ENCODE results near the gene SORBS2. TPM values are rescaled to one million over a fixed set of nuclear protein-coding genes. Genes with fewer than 3 reads are reported as not detected.

The SORBS2 gene
- total and polyA plus RNA-seq, 4 donors, result 11.2 to 70.4 (median 26.4) TPM

- H3K36me3 ChIP-seq (ENCODE audit: control insufficient read depth in 4 of 4, insufficient read depth in 4 of 4, low read length in 4 of 4), result peaks cover 0 to 19% (median under 1%) of the 10 kb centered on the region in 4 donors
- DNase-seq (peak in 2 of 3 donors; percentile 80 to 87), ATAC-seq (ENCODE audit: insufficient read depth, low FRiP score) (no peak)
- H3K9me3 ChIP-seq (ENCODE audit: control insufficient read depth in 4 of 4, insufficient read depth in 3 of 4, low read length in 3 of 4), result no peaks in the 10 kb centered on the region
- H3K4me1 ChIP-seq (ENCODE audit: control insufficient read depth in 5 of 5, insufficient read depth in 5 of 5, low read length in 5 of 5), result peaks cover 0 to 22% (median 3%) of the 10 kb centered on the region in 5 donors
- H3K9ac ChIP-seq (ENCODE audit: insufficient read depth in 1 of 2, low read length in 2 of 2), result no peak overlapping the region
- no peak overlapping the region for H3K27ac ChIP-seq (ENCODE audit: low read depth in 1 of 2, low read length in 1 of 2)
- WGBS, 2 donors, result 53 to 61% methylated on average over 4 of the region's 4 CpGs
- H3K27me3 ChIP-seq (ENCODE audit: control insufficient read depth in 3 of 3, insufficient read depth in 3 of 3, low read length in 2 of 3), result no peaks in the 10 kb centered on the region
- no peak overlapping the region for H3K4me3 ChIP-seq
- peak; percentile 7 for TF ChIP-seq CTCF (IDR thresholded peaks at IDR 0.05; ENCODE audit: control extremely low read depth, extremely low read depth)
These were observed 171.0 kb downstream of the SORBS2 start for GRCh38 chr4:185640811-185641675.

- H3K36me3 ChIP-seq (ENCODE audit: control insufficient read depth in 4 of 4, insufficient read depth in 4 of 4, low read length in 4 of 4), result peaks cover 0 to 9% (median 1%) of the 10 kb centered on the region in 4 donors
- ATAC-seq (ENCODE audit: insufficient read depth, low FRiP score), result no peak
- no peak for TF ChIP-seq CTCF (IDR thresholded peaks at IDR 0.05; ENCODE audit: control extremely low read depth, extremely low read depth)
- DNase-seq, result peak in 1 of 3 donors; percentile 18
- H3K27ac ChIP-seq (ENCODE audit: low read depth in 1 of 2, low read length in 1 of 2), result no peak overlapping the region
- peaks cover 0 to 22% (median 7%) of the 10 kb centered on the region in 5 donors for H3K4me1 ChIP-seq (ENCODE audit: control insufficient read depth in 5 of 5, insufficient read depth in 5 of 5, low read length in 5 of 5)
- 32 to 61% methylated on average over 41 of the region's 41 CpGs for WGBS, 2 donors
- H3K9ac ChIP-seq (ENCODE audit: insufficient read depth in 1 of 2, low read length in 2 of 2), result no peak overlapping the region
- H3K9me3 ChIP-seq (ENCODE audit: control insufficient read depth in 4 of 4, insufficient read depth in 3 of 4, low read length in 3 of 4), result peaks cover 0 to 2% (median 0%) of the 10 kb centered on the region in 4 donors
- no peaks in the 10 kb centered on the region for H3K27me3 ChIP-seq (ENCODE audit: control insufficient read depth in 3 of 3, insufficient read depth in 3 of 3, low read length in 2 of 3)
- H3K4me3 ChIP-seq, result no peak overlapping the region
These were observed 173.3 kb downstream of the SORBS2 start for GRCh38 chr4:185638548-185639301.

GRCh38 chr4:185638093-185638492 is 173.9 kb downstream of the SORBS2 start:
- DNase-seq, result no peak
- WGBS, 2 donors, result 36 to 73% methylated on average over 15 of the region's 15 CpGs
- Histone ChIP-seq H3K4me3 (no peak overlapping the region), H3K9me3 (ENCODE audit: control insufficient read depth in 4 of 4, insufficient read depth in 3 of 4, low read length in 3 of 4) (peaks cover 0 to 2% (median 0%) of the 10 kb centered on the region in 4 donors), H3K9ac (ENCODE audit: insufficient read depth in 1 of 2, low read length in 2 of 2) (no peak overlapping the region), H3K27me3 (ENCODE audit: control insufficient read depth in 3 of 3, insufficient read depth in 3 of 3, low read length in 2 of 3) (no peaks in the 10 kb centered on the region), H3K36me3 (ENCODE audit: control insufficient read depth in 4 of 4, insufficient read depth in 4 of 4, low read length in 4 of 4) (peaks cover 0 to 9% (median under 1%) of the 10 kb centered on the region in 4 donors), H3K27ac (ENCODE audit: low read depth in 1 of 2, low read length in 1 of 2) (no peak overlapping the region), H3K4me1 (ENCODE audit: control insufficient read depth in 5 of 5, insufficient read depth in 5 of 5, low read length in 5 of 5) (peaks cover 0 to 22% (median 7%) of the 10 kb centered on the region in 5 donors)
- ATAC-seq (ENCODE audit: insufficient read depth, low FRiP score), result no peak
- TF ChIP-seq CTCF (IDR thresholded peaks at IDR 0.05; ENCODE audit: control extremely low read depth, extremely low read depth), result no peak
